DOHH2 (cell line): ENCODE measurements around the gene DNAJC11.
"Not testable (repeated sequence)": the region's sequence is repeated elsewhere in the genome, so short reads cannot be mapped to it uniquely, and the experiment has no call there.

Experiments used
- H3F3A ChIP-seq: fragments of 200-600 bp; sonication (generic), shearing (Covaris generic); 2 replicates; pipeline ENCODE4 v1.6.0; 2016; ENCODE audit warnings: antibody characterized with exemption, mild to moderate bottlenecking; ENCODE audit not compliant: control insufficient read depth, insufficient read depth
- H3K27ac ChIP-seq: fragments of 200-600 bp; sonication (generic); 2 replicates; pipeline ENCODE4 v1.5.1; 2014; ENCODE audit warnings: low read depth, mild to moderate bottlenecking, low read length, moderate library complexity
- H3K27me3 ChIP-seq: fragments of 200-600 bp; sonication (generic); 2 replicates; pipeline ENCODE4 v1.6.1; 2014; ENCODE audit warnings: mild to moderate bottlenecking, low read length, mixed read lengths; ENCODE audit not compliant: control insufficient read depth
- H3K36me3 ChIP-seq: fragments of 200-600 bp; sonication (generic); 2 replicates; pipeline ENCODE4 v1.6.1; 2014; ENCODE audit warnings: mild to moderate bottlenecking, low read length, moderate library complexity, mixed read lengths; ENCODE audit not compliant: control insufficient read depth
- H3K4me1 ChIP-seq: fragments of 200-600 bp; sonication (generic); 2 replicates; pipeline ENCODE4 v1.6.1; 2014; ENCODE audit warnings: mild to moderate bottlenecking, low read length, mixed read lengths; ENCODE audit not compliant: control insufficient read depth
- H3K4me2 ChIP-seq: fragments of 200-600 bp; sonication (generic); 2 replicates; pipeline ENCODE4 v1.6.0; 2014; ENCODE audit warnings: mild to moderate bottlenecking, low read length, moderate library complexity
- H3K4me3 ChIP-seq: fragments of 200-600 bp; sonication (generic); 2 replicates; pipeline ENCODE4 v1.5.1; 2014; ENCODE audit warnings: mild to moderate bottlenecking, low read length, mixed read lengths
- H3K79me2 ChIP-seq: fragments of 200-600 bp; sonication (generic); 2 replicates; pipeline ENCODE4 v1.6.1; 2014; ENCODE audit warnings: mild to moderate bottlenecking, low read length, mixed read lengths; ENCODE audit not compliant: control insufficient read depth
- H3K9me2 ChIP-seq: fragments of 200-600 bp; sonication (generic); replicated peaks from 2 replicates; pipeline ENCODE4 v1.6.1; 2014; ENCODE audit warnings: mild to moderate bottlenecking, low read length, mixed read lengths; ENCODE audit not compliant: control insufficient read depth
- H3K9me3 ChIP-seq: fragments of 200-600 bp; sonication (generic); 2 replicates; pipeline ENCODE4 v1.6.1; 2014; ENCODE audit warnings: antibody characterized with exemption, low read length, mixed read lengths; ENCODE audit not compliant: control insufficient read depth, insufficient read depth
- H4K20me1 ChIP-seq: fragments of 200-600 bp; sonication (generic); 2 replicates; pipeline ENCODE4 v1.6.0; 2014; ENCODE audit warnings: low read depth, mild to moderate bottlenecking, antibody characterized with exemption, low read length, moderate library complexity; ENCODE audit not compliant: control insufficient read depth, insufficient read depth
- EZH2phosphoT487 ChIP-seq: fragments of 200-600 bp; sonication (generic); IDR thresholded peaks from 2 replicates; pipeline ENCODE4 v1.6.1; 2017; ENCODE audit warnings: borderline replicate concordance, mild to moderate bottlenecking, antibody characterized with exemption, low read length, moderate library complexity, mixed read lengths
- TF ChIP-seq, protein P1 (sequence below): fragments of 200-600 bp; sonication (generic); IDR thresholded peaks from one replicate; pipeline ENCODE4 v1.5.1; 2014; ENCODE audit warnings: antibody characterized with exemption, mild to moderate bottlenecking, low read depth, low read length; ENCODE audit not compliant: poor library complexity, severe bottlenecking

DNAJC11 gene

DNA sequence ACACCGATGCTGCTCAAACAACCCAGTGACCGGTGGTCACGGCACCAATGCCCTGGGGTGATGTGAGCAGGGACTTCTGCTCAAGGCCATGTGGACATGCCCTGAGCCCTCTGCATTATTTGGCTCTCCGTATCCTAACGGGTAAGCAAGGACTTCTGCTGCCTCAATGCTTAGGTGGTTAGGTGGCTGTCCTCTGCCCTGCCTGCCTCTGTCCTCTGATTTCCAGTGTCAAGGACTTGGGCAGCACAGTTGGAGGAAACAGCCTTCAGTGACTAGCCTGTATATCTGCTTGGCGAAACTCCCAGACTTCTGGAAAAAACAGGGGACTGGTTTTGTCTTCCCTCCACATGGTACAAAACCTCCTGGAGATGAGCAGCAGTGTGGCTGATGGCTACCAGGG is 34.5 kb downstream of the DNAJC11 start:
- Histone ChIP-seq H4K20me1 (no peaks in the 10 kb centered on the region), H3K27ac (no peak overlapping the region)

DNA sequence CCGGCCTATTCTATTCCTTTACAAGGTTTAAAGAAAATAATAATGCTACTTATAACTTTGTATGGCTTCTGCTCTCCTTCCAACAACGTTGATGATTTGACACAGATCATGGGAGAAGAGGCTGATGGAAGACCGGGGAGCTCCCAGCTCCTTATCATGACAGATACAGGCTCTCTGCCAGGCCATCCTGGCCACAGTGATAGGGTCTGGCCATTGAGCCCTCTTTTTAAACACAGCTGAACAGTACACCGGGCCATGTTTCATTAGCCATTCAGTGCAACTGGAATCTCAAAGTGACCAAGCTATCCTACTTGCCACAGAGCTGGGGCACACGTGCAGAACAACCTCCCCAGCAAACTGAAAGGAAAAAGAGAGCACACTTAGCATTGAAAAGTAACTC is 34.9 kb downstream of the DNAJC11 start:
- Histone ChIP-seq H4K20me1 (no peaks in the 10 kb centered on the region), H3F3A (no peaks in the 10 kb centered on the region), H3K27ac (no peak overlapping the region), H3K36me3 (peaks cover 51% of the 10 kb centered on the region), H3K9me2 (no peaks in the 10 kb centered on the region), H3K4me2 (no peak overlapping the region), H3K4me1 (no peaks in the 10 kb centered on the region), H3K79me2 (peaks cover 13% of the 10 kb centered on the region), H3K4me3 (no peak overlapping the region), H3K9me3 (no peaks in the 10 kb centered on the region), H3K27me3 (no peaks in the 10 kb centered on the region)
- TF ChIP-seq EZH2phosphoT487, result no peak
- TF ChIP-seq, protein P1, sequence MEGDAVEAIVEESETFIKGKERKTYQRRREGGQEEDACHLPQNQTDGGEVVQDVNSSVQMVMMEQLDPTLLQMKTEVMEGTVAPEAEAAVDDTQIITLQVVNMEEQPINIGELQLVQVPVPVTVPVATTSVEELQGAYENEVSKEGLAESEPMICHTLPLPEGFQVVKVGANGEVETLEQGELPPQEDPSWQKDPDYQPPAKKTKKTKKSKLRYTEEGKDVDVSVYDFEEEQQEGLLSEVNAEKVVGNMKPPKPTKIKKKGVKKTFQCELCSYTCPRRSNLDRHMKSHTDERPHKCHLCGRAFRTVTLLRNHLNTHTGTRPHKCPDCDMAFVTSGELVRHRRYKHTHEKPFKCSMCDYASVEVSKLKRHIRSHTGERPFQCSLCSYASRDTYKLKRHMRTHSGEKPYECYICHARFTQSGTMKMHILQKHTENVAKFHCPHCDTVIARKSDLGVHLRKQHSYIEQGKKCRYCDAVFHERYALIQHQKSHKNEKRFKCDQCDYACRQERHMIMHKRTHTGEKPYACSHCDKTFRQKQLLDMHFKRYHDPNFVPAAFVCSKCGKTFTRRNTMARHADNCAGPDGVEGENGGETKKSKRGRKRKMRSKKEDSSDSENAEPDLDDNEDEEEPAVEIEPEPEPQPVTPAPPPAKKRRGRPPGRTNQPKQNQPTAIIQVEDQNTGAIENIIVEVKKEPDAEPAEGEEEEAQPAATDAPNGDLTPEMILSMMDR, result no peak

More for the DNA sequence above, 34.5 kb downstream of the DNAJC11 start:
- TF ChIP-seq EZH2phosphoT487, result no peak
- TF ChIP-seq, protein P1, result no peak
- H3F3A ChIP-seq, result no peaks in the 10 kb centered on the region
- H3K4me2 ChIP-seq, result no peak overlapping the region
- no peaks in the 10 kb centered on the region for H3K9me3 ChIP-seq
- H3K4me1 ChIP-seq, result no peaks in the 10 kb centered on the region
- no peaks in the 10 kb centered on the region for H3K9me2 ChIP-seq
- H3K79me2 ChIP-seq, result peaks cover 12% of the 10 kb centered on the region
- H3K36me3 ChIP-seq, result peaks cover 53% of the 10 kb centered on the region
- no peaks in the 10 kb centered on the region for H3K27me3 ChIP-seq
- H3K4me3 ChIP-seq, result no peak overlapping the region

DNA sequence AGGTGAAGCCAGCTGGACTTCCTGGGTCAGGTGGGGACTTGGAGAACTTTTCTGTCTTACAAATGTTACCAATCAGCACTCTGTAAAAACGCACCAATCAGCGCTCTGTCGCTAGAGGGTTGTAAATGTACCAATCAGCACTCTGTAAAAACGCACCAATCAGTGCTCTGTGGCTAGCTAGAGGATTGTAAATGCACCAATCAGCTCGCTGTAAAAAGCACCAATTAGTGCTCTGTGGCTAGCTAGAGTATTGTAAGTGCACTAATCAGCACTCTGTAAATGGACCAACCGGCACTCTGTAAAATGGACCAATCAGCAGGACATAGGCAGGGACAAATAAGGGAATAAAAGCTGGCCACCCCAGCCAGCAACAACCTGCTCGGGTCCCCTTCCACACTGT is 39.1 kb downstream of the DNAJC11 start:
- not testable (repeated sequence) for H3K9me2 ChIP-seq
- H3K36me3 ChIP-seq, result peaks cover 44% of the 10 kb centered on the region

DNA sequence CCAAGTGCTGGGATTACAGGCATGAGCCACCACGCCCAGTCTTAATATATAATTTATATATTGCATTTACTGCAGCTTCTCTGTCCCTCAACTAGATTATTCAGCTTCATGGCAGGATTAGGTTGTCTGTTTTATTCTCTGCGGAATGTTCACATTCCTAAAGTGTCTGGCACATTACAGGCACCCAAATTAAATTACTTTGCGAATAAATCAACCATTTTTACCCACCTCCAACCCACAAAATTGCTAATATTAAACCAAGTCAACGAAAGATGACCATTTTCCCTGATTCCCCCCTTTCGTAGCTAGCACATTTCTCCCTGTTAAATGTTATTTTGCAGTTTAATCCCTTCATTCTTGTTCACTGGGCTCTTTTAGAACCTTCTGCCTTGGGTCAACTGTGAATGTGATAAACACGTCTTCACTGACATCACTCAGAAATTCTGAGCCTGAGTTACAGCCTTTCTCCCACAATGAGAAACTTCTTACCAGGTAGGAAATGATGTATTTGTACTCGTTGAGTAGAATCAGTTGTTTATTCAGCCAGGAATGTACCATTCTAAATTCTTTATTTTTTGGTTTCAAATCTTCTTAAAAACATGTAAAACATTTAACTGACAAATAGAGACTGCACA is 41.1 kb downstream of the DNAJC11 start:
- Histone ChIP-seq H3K4me1 (no peaks in the 10 kb centered on the region), H3K27me3 (no peaks in the 10 kb centered on the region), H4K20me1 (no peaks in the 10 kb centered on the region), H3K9me3 (no peaks in the 10 kb centered on the region), H3K79me2 (peaks cover 35% of the 10 kb centered on the region), H3K36me3 (peaks cover 34% of the 10 kb centered on the region), H3F3A (no peaks in the 10 kb centered on the region), H3K4me2 (no peak overlapping the region), H3K4me3 (no peak overlapping the region), H3K27ac (no peak overlapping the region), H3K9me2 (no peaks in the 10 kb centered on the region)
- TF ChIP-seq, protein P1, result no peak
- no peak for TF ChIP-seq EZH2phosphoT487

More for the DNA sequence above, 39.1 kb downstream of the DNAJC11 start:
- not testable (repeated sequence) for H4K20me1 ChIP-seq, H3F3A ChIP-seq, H3K4me3 ChIP-seq, H3K4me2 ChIP-seq, H3K27me3 ChIP-seq, H3K27ac ChIP-seq, H3K9me3 ChIP-seq, H3K4me1 ChIP-seq
- H3K79me2 ChIP-seq, result peaks cover 30% of the 10 kb centered on the region
